Fibroblast of gingiva (primary cell): ENCODE data around the gene INTS3.
"Not testable (repeated sequence)": the region's sequence is repeated elsewhere in the genome, so short reads cannot be mapped to it uniquely, and the experiment has no call there.

ENCODE experiments used
- DNase-seq: peaks from one replicate; pipeline ENCODE4 v3.0.0-alpha.2; 2011; ENCODE audit warnings: low read depth

Gene INTS3

DNA sequence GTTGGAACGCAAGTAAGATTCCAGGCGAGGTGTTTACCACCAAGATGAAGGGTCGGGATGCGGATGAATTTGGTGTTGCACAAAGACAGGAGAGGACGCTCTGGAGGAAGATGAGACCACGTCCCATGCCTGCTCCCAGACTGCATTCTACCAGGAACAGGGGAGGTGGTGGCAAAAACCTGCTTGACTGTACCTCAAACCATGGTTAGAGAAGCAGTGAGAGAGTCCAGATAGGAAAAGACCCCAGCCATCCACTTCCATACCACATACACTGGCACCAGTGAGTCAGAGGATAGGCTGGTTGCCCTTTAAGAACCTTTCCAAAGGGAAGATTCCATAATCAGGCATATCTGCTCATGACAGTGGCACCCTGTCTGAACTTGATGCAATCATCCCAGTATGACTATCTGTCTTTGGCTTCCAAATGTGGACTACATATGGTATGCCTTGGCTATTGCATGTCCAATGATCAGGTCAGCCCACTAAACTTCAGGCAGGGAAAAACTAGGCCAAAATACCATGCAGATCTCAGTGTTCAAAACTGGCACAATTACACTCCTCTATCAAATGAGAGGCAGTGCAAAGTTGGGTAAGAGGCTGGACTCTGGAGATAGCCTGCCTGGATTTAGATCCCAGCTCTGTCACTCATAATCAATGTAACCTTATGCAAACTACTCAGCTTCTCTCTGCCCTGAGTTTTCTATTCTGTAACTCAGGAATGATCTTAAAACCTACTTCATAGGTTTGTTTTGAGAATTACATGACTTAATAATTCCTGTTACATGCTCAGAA is 28.7 kb upstream of the INTS3 start:
- peak; percentile 68 for DNase-seq

GRCh38 chr1:153699768-153700167 is 28.1 kb upstream of the INTS3 start:
- DNase-seq, result no peak

DNA sequence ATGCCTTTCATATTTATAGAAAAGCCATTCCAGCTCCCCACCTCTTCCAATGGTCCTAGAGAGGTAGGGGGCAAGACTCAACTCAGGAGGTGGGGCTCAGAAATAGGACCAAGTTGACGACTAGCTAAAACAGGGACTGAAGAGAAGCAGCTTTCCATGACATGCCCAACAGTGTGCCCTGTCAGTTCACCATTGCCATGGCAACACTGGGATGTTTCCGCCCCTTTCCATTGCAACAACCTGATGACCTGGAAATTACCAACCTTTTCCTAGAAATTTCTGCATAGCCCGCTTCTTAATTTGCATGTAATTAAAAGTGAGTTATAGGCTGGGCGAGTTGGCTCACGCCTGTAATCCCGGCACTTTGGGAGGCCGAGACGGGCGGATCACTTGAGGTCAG is 22.4 kb upstream of the INTS3 start:
- DNase-seq, result no peak

DNA sequence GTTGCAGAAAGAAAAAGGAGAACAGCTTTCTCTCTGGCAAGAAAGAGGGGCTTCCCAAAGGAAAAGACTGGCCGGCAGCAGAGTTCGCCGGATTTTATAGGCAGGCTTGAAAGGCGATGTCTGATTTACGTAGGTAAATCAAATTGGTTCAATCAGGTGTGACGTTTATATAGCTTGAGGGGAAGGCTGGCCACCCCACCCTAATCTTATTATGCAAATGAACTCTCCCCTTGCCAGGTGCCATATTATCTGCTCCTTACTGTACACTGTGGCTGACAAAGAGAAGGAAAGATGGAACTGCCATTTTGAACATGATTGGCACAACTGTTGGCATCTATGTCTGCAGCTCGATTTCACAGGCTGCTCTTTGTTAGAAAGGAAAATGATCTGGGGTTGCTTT is 16.8 kb upstream of the INTS3 start:
- DNase-seq, result no peak

GRCh38 chr1:153716211-153716610 is 11.6 kb upstream of the INTS3 start:
- DNase-seq, result not testable (repeated sequence)

DNA sequence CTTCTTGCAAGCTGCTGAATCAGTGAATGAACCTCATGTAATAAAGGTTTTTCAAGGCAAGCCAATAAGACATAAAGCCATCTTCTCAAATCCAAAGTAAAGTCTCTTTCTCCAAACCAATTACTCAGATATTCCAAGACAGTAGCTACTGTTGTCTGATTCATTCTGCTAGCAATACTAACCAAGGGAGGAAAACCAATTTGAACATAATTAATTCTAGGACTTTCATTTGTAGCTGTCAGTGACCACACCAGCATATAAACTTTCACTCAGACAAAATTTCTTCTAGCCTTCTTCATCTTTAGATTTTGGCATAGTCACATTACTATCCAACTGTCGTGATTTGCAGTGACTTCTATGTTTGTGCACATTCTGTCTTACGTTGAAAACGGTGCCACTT is 10.5 kb upstream of the INTS3 start:
- DNase-seq, result no peak

DNA sequence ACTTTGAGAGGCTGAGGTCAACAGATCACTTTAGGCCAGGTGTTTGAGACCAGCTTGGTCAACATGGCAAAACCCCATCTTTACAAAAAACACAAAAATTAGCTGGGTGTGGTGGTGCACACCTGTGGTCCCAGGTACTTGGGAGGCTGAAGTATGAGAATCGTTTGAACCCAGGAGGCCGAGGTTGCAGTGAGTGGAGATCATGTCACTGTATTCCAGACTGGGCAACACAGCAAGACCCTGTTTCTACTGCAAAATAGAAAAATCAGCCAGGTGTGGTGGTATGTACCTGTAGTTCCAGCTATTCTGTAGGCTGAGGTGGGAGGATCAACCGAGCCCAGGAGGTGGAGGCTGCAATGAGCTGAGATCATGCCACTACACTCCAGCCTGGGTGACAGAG is 4.2 kb upstream of the INTS3 start:
- no peak for DNase-seq

DNA sequence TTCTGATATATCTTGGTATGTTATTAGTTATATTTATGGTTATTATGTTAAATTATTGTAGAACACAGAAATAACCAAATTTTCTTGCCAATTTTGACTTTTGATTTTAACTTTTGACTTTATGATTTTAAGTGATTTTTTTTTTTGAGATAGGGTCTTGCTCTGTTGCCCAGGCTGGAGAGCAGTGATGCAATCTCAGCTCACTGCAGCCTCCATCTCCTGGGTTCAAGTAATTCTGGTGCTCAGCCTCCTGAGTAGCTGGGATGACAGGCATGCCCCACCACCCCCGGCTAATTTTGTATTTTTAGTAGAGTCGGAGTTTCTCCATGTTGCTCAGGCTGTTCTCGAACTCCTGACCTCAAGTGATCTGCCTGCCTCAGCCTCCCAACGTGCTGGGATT is 3.2 kb upstream of the INTS3 start:
- DNase-seq, result not testable (repeated sequence)

GRCh38 chr1:153728305-153729066 is 636 bp downstream of the INTS3 start:
- peak; percentile 40 for DNase-seq

- no peak for DNase-seq
Observed at GRCh38 chr1:153730468-153730988, 2.7 kb downstream of the INTS3 start.

- no peak for DNase-seq
Observed at GRCh38 chr1:153733970-153734369, 6.1 kb downstream of the INTS3 start.

DNA sequence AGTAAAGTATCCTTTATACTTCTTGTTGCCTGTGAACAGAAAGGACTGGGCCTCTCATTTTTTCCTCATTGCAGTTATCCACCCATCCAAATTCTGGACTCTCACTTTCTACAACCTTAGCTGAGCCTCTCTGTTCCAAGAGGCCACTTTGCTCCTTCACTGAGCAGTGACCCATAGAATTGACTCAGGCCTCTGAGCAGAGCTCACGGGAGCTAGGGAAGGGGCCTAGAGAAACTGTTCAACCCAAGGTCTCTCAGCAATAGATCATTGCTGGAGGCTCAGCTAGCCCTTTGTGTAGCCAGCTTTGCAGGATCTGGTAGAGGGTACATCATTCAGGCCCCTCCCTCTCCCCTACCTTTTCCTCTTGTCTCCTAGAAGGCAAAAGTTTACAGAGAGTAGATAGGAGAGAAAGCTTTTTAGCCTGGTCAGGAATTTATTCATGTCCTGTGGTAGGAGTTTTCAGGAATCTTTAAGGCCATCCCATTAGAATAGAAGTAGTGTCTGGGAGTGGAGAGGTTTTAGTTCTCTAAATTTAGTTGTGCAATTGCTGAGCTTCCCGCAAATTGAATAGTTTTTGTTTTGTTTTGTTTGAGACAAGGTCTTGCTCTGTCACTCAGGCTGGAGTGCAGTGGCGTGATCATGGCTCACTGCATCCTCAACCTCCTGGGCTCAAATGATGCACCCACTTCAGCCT is 6.7 kb downstream of the INTS3 start:
- DNase-seq, result no peak

- no peak for DNase-seq
Observed at GRCh38 chr1:153735090-153735420, 7.2 kb downstream of the INTS3 start.

DNA sequence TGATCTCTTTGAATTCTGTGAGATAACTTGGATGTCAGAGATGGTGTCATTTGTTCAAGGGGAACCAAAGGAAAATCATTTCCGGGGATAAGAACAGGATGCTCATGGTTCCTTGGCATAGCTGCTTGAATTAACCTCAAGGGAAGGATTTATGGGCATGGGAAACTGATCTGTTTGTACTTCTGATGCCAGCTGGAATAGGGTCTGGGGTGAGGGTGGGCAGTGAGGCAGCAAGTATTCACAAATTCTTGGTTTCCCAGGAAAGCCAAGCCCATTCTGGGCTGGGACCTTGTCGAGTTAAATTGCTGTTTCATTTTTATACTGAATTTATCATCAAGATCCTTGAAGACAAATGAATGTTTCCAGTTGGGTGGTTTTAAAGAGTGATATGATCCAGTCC is 14.1 kb downstream of the INTS3 start:
- DNase-seq, result no peak

DNA sequence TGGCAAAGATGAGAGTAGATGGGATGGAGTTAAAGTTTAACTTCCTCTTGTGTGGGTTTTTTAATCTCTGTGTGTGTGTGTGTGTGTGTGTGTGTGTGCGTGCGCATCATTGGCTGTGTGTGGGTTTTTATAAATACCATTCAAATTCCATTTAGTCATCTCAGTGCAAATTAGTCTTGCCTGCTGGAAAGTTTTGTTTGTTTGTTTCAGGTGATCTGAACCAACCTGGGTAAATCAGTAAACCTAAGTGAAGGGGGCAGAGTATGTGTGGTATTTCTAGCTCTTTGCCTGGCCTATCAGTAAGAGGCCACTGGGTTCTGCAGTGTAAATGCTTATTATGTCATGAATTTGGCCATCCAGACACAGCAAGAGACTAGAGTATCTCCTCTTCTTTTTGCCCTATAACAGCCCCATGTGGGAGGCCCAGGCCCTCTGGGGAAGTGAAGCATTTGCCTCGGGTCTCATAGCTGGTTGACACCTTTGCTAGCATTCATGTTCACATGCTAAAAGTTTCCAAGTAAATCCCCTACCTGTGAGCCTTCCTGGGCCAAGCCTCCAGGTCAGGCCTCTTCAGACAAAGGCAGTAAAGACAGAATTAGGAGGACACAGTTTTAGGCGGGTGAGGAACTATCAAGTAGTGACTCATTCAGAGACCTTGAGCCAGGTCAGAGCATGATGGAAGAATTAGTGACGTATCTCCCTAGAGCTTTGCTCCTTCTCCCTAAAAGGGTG is 14.7 kb downstream of the INTS3 start:
- DNase-seq, result peak; percentile 14

DNA sequence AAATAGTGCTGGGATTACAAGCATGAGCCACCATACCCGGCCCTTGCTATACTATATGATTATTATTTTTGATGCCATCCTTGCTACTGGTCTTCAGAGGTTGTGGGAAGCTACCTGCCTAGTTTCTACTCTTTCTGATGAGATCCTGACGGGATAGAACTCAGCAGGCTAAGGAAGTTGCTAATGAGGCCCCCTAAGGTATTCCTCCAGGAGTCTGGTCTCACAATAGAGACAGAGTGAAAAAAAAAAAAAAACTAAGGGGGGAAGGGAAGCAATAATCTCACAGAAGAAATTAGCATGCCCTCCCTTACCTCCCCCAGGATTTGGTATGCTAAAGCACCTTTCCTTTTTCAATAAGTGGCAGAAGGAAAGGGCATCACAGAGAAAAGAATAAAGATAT is 17.6 kb downstream of the INTS3 start:
- DNase-seq, result no peak

DNA sequence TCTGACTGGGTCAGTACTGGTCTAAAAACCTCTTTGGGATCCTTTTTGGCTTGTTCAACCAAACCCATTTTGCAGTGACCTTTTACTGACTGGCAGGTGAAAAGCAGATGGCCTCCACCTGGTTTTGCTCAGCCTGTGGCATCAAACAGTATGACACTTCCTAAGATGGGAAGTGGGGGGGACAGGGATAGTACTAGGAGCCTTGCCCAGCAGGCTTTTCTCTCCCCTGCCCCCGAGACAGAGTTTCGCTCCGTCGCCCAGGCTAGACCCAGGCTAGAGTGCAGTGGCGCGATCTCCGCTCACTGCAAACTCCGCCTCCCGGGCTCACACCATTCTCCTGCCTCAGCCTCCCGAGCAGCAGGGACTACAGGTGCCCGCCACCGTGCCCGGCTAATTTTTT is 18.3 kb downstream of the INTS3 start:
- DNase-seq, result no peak

DNA sequence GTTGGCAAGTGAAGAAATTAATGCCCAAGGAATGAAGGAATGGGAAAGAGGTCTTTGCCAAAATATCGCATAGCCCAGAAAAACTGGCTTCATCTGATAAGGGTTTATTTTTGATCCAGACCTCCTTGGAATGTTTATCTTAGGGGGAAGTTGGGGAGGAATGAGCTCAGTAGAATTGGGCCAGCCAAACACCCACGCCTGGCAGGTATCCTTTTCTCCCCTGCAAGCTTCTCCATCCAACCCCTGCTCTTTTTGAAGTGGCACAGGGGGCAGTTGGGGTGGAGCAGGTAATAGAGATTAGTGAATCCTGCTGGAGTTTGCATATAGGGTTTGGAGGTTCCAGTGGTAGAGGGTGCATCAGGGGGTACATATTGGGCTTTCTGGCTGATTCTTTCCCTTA is 21.1 kb downstream of the INTS3 start:
- no peak for DNase-seq

DNA sequence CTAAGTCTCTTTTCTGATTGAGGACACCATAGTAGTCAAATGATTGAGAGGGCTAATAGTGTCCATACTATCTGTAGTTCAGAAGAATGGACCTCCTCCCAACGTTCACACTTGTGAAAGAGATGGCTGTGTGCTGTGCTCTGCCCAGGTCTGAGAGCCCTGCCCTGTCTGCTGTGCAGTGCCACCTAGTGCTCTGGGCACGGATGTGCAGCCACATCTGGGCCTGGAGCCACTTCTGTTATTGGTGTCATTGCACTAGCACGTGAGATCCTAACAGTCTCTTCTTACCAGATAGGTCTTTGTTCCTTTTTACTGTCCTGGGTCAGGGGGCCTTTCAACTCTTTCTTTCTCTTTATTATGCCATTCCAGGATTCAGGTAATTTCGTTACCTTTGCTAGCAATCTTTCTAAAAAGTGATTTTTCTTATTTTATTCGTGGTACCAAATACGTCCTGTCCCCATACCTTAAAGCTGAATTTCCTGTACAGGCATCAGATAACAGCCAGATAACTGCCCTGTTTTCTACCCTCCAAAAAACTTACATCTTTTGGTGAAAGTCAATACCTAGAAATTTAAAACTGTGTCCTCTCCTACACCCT is 21.7 kb downstream of the INTS3 start:
- DNase-seq, result peak; percentile 79

GRCh38 chr1:153750026-153750995 is 22.5 kb downstream of the INTS3 start:
- DNase-seq, result peak; percentile 54

DNA sequence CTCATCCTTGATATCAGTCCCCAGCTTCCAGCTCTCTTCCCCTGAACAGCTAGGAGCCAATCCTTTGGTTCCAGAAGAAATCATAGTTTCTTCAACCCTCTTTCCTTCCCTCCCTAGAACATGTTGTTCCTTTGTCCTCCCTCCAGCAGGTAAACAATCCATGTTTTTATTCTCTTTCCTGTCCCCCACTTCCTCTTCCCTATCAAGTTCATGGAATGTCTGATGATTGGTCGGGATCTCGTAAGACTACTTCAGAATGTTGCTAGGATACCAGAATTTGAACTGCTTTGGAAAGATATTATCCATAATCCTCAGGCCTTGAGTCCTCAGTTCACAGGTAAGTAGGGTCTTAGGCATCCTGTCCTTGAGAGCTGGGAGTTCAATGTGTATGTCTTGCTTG is 24.2 kb downstream of the INTS3 start:
- no peak for DNase-seq
